GM19240 (cell line): ENCODE data around the gene TMTC1.

ENCODE experiments used
- DNase-seq: peaks from one replicate; pipeline ENCODE4 v3.0.0; 2011; ENCODE audit warnings: low spot score; ENCODE audit not compliant: insufficient read length

TMTC1 gene

GRCh38 chr12:29620030-29620429 lies 163.7 kb downstream of the TMTC1 start:
- no peak for DNase-seq

- DNase-seq = no peak
These were observed 166.3 kb downstream of the TMTC1 start for GRCh38 chr12:29617407-29617803.

GRCh38 chr12:29616664-29617406 lies 166.9 kb downstream of the TMTC1 start:
- no peak for DNase-seq

GRCh38 chr12:29614694-29615325 lies 168.9 kb downstream of the TMTC1 start:
- no peak for DNase-seq

- DNase-seq = no peak
These were observed 170.8 kb downstream of the TMTC1 start for GRCh38 chr12:29612912-29613311.

- no peak for DNase-seq
These were observed 171.8 kb downstream of the TMTC1 start for GRCh38 chr12:29611906-29612305.

GRCh38 chr12:29610473-29611170 lies 173.1 kb downstream of the TMTC1 start:
- no peak for DNase-seq

- DNase-seq = no peak
These were observed 174.1 kb downstream of the TMTC1 start for GRCh38 chr12:29609431-29610215.

GRCh38 chr12:29608581-29608980 lies 175.2 kb downstream of the TMTC1 start:
- no peak for DNase-seq

GRCh38 chr12:29599381-29599780 lies 184.4 kb downstream of the TMTC1 start:
- DNase-seq = no peak

GRCh38 chr12:29595071-29595755 lies 188.5 kb downstream of the TMTC1 start:
- DNase-seq = no peak

- no peak for DNase-seq
These were observed 190.7 kb downstream of the TMTC1 start for GRCh38 chr12:29593001-29593400.

GRCh38 chr12:29591140-29592020 lies 192.4 kb downstream of the TMTC1 start:
- DNase-seq = no peak

GRCh38 chr12:29589851-29590250 lies 193.9 kb downstream of the TMTC1 start:
- DNase-seq = no peak

GRCh38 chr12:29589286-29589820 lies 194.4 kb downstream of the TMTC1 start:
- no peak for DNase-seq

- no peak for DNase-seq
These were observed 201.0 kb downstream of the TMTC1 start for GRCh38 chr12:29582677-29583272.

GRCh38 chr12:29582146-29582545 lies 201.6 kb downstream of the TMTC1 start:
- DNase-seq = no peak

- DNase-seq = no peak
These were observed 202.1 kb downstream of the TMTC1 start for GRCh38 chr12:29581631-29582030.

- no peak for DNase-seq
These were observed 202.8 kb downstream of the TMTC1 start for GRCh38 chr12:29580971-29581370.
